GM12865 (cell line): ENCODE measurements around the gene NME4.

ENCODE experiments used
- DNase-seq: peaks from one replicate; pipeline ENCODE4 v3.0.0; 2010; ENCODE audit warnings: low read depth
- H3K4me3 ChIP-seq: 2 replicates; pipeline ENCODE4 v1.5.1; 2011; ENCODE audit warnings: mild to moderate bottlenecking, low read depth, low read length, control low read depth
- CTCF ChIP-seq: IDR thresholded peaks from 2 replicates; pipeline ENCODE4 v1.5.1; 2011; ENCODE audit warnings: low read length, control low read depth, low read depth, inconsistent platforms; ENCODE audit not compliant: insufficient read depth; ENCODE audit errors: missing control alignments

The NME4 gene

GRCh38 chr16:396605-397004 is 394 bp upstream of the NME4 start:
- H3K4me3 ChIP-seq = peak overlapping the region; percentile 69
- no peak for TF ChIP-seq CTCF
- peak; percentile 59 for DNase-seq

- DNase-seq = no peak
- no peak for TF ChIP-seq CTCF
- no peak overlapping the region for H3K4me3 ChIP-seq
Measured at GRCh38 chr16:397736-398332, 835 bp downstream of the NME4 start.

GRCh38 chr16:398561-399339 is 1.8 kb downstream of the NME4 start:
- H3K4me3 ChIP-seq = no peak overlapping the region
- DNase-seq = no peak
- TF ChIP-seq CTCF = no peak

- H3K4me3 ChIP-seq = no peak overlapping the region
- no peak for TF ChIP-seq CTCF
- no peak for DNase-seq
Measured at GRCh38 chr16:399340-400019, 2.5 kb downstream of the NME4 start.

GRCh38 chr16:400061-400591 is 3.1 kb downstream of the NME4 start:
- peak overlapping the region; percentile 95 for H3K4me3 ChIP-seq
- TF ChIP-seq CTCF = no peak
- no peak for DNase-seq

GRCh38 chr16:401468-402348 is 4.7 kb downstream of the NME4 start, which contains the start of gene DECR2:
Gene DECR2 (plus strand): TSS chr16:401885. CDS start chr16:401964, 79 bp downstream.
- DNase-seq = peak; percentile 96
- H3K4me3 ChIP-seq = peak within 1 kb of the TSS; percentile 95
- TF ChIP-seq CTCF = peak; percentile 56
